ENCODE data around the gene NCKAP5. TPM values are rescaled to one million over a fixed set of nuclear protein-coding genes. Genes with fewer than 3 reads are reported as not detected.

NCKAP5 gene
- total RNA-seq, 2 donors from 2014 or later: not detected

DNA sequence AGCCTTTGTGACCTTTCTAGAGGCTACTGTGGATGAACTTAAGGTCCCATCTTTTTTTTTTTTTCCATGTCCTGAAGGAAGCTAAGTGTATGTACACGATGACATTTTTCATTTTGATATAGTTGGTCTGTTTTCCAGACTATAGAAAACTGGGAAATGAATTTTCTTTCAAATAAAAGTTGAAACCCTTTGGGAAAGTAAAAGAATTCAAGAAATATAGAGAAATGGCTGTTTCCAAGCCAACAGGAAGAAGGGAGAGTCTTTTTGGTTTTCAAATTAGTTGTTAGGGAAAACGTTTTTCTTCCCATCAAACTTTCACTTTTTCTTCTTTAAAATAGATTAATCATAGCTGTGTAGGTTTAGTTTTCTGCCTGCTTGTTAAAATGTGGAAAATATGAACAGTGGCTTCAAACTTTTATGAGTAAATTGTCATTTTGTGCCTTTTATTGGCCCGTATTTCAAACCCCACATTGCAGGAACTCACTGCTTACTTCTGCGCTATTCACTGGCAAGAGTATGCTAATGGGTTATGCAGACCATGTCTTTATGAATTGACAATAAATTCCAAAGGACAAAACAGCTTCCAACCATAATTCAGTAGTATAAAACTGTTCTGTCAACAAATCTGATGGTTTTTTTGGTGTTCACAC is 870.6 kb downstream of the NCKAP5 start:
- no peak for ATAC-seq
- H3K27me3 Mint-ChIP-seq: no peaks in the 10 kb centered on the region

GRCh38 chr2:132692816-132693215 is 875.4 kb downstream of the NCKAP5 start:
- no peak for ATAC-seq
- Mint-ChIP-seq H3K36me3 (peaks cover 6% of the 10 kb centered on the region), H3K4me3 (no peak overlapping the region), H3K9me3 (peaks cover 7% of the 10 kb centered on the region), H3K4me1 (ENCODE audit: low read depth in 2 of 2) (no peaks in the 10 kb centered on the region), H3K27me3 (no peaks in the 10 kb centered on the region), H3K27ac (no peak overlapping the region)
- no peak for DNase-seq (ENCODE audit: low spot score)

More for the DNA sequence above, 870.6 kb downstream of the NCKAP5 start:
- Mint-ChIP-seq H3K9me3 (peaks cover 6% of the 10 kb centered on the region), H3K27ac (no peak overlapping the region), H3K36me3 (peaks cover 6% of the 10 kb centered on the region), H3K4me1 (ENCODE audit: low read depth in 2 of 2) (no peaks in the 10 kb centered on the region), H3K4me3 (no peak overlapping the region)
- no peak for DNase-seq (ENCODE audit: low spot score)

- Mint-ChIP-seq H3K27me3 (no peaks in the 10 kb centered on the region), H3K4me3 (no peak overlapping the region), H3K36me3 (peaks cover 6% of the 10 kb centered on the region), H3K9me3 (peaks cover 7% of the 10 kb centered on the region), H3K4me1 (ENCODE audit: low read depth in 2 of 2) (no peaks in the 10 kb centered on the region), H3K27ac (no peak overlapping the region)
- ATAC-seq: no peak
- no peak for DNase-seq (ENCODE audit: low spot score)
These were observed 876.7 kb downstream of the NCKAP5 start for GRCh38 chr2:132691556-132691955.

GRCh38 chr2:132690664-132691303 is 877.5 kb downstream of the NCKAP5 start:
- Mint-ChIP-seq H3K36me3 (peaks cover 6% of the 10 kb centered on the region), H3K27ac (no peak overlapping the region), H3K4me1 (ENCODE audit: low read depth in 2 of 2) (no peaks in the 10 kb centered on the region), H3K9me3 (peaks cover 7% of the 10 kb centered on the region), H3K4me3 (no peak overlapping the region), H3K27me3 (no peaks in the 10 kb centered on the region)
- DNase-seq (ENCODE audit: low spot score): no peak
- no peak for ATAC-seq

DNA sequence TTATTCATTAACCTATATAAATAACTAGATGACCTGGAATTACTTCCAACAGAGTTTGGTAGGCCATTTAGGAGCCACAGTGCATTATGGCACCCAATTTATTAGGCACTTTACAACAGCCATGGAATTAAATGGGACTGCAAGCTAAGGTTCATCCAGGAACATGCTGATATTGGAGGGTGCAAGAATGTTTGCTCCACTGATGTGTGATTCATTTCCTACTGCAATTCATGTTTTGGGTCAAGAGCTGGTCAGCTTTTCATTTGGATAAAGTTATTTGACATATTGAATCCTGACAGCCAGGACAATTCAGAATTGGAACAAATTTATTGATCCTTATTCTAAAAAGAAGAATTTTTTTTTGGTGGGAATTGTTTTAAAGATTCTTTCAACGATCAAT is 886.5 kb downstream of the NCKAP5 start:
- Mint-ChIP-seq H3K4me3 (no peak overlapping the region), H3K27ac (no peak overlapping the region), H3K36me3 (no peaks in the 10 kb centered on the region), H3K9me3 (peaks cover 7% of the 10 kb centered on the region), H3K27me3 (no peaks in the 10 kb centered on the region), H3K4me1 (ENCODE audit: low read depth in 2 of 2) (no peaks in the 10 kb centered on the region)
- DNase-seq (ENCODE audit: low spot score): no peak
- no peak for ATAC-seq

GRCh38 chr2:132680544-132680943 is 887.7 kb downstream of the NCKAP5 start:
- H3K27ac Mint-ChIP-seq: no peak overlapping the region
- no peaks in the 10 kb centered on the region for H3K4me1 Mint-ChIP-seq (ENCODE audit: low read depth in 2 of 2)
- no peaks in the 10 kb centered on the region for H3K27me3 Mint-ChIP-seq
- DNase-seq (ENCODE audit: low spot score) (no peak), ATAC-seq (no peak)
- no peak overlapping the region for H3K4me3 Mint-ChIP-seq
- peaks cover 7% of the 10 kb centered on the region for H3K9me3 Mint-ChIP-seq
- H3K36me3 Mint-ChIP-seq: no peaks in the 10 kb centered on the region

GRCh38 chr2:132678483-132678882 is 889.8 kb downstream of the NCKAP5 start:
- Mint-ChIP-seq H3K27me3 (no peaks in the 10 kb centered on the region), H3K4me3 (no peak overlapping the region), H3K4me1 (ENCODE audit: low read depth in 2 of 2) (no peaks in the 10 kb centered on the region), H3K27ac (no peak overlapping the region), H3K9me3 (peaks cover 13% of the 10 kb centered on the region), H3K36me3 (no peaks in the 10 kb centered on the region)
- no peak for ATAC-seq
- DNase-seq (ENCODE audit: low spot score): no peak

GRCh38 chr2:132677661-132678060 is 890.6 kb downstream of the NCKAP5 start:
- no peak for DNase-seq (ENCODE audit: low spot score)
- no peak overlapping the region for H3K27ac Mint-ChIP-seq
- H3K4me1 Mint-ChIP-seq (ENCODE audit: low read depth in 2 of 2): no peaks in the 10 kb centered on the region
- no peak for ATAC-seq
- H3K4me3 Mint-ChIP-seq: no peak overlapping the region
- H3K9me3 Mint-ChIP-seq: peaks cover 13% of the 10 kb centered on the region
- H3K27me3 Mint-ChIP-seq: peaks cover 3 to 7% of the 10 kb centered on the region in 2 donors
- no peaks in the 10 kb centered on the region for H3K36me3 Mint-ChIP-seq

DNA sequence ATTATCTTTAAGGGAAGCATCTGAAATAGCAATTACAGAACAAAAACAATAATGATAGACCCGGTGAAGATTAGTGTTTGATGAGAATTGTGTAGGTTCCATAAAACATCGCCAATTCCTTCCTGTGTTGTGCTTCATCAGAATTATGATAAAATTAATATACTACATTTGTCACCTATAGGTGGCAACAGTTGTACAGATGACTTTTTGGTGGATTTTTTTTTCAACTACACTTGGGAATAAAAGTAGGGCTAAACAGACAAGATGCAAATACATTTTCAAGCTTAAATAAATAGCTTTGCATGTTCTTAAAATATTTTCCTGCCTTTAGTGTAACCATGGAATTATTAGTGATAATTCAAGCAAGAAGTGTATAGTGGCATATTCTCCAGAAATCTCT is 891.3 kb downstream of the NCKAP5 start:
- H3K4me1 Mint-ChIP-seq (ENCODE audit: low read depth in 2 of 2): no peaks in the 10 kb centered on the region
- no peak for ATAC-seq
- no peak for DNase-seq (ENCODE audit: low spot score)
- H3K27me3 Mint-ChIP-seq: peaks cover 3 to 8% of the 10 kb centered on the region in 2 donors
- no peak overlapping the region for H3K4me3 Mint-ChIP-seq
- H3K27ac Mint-ChIP-seq: no peak overlapping the region
- H3K9me3 Mint-ChIP-seq: peaks cover 13% of the 10 kb centered on the region
- H3K36me3 Mint-ChIP-seq: no peaks in the 10 kb centered on the region

- Mint-ChIP-seq H3K4me3 (no peak overlapping the region), H3K27me3 (peaks cover 14 to 17% of the 10 kb centered on the region in 2 donors), H3K4me1 (ENCODE audit: low read depth in 2 of 2) (no peaks in the 10 kb centered on the region), H3K9me3 (peaks cover 6% of the 10 kb centered on the region), H3K27ac (no peak overlapping the region), H3K36me3 (no peaks in the 10 kb centered on the region)
- DNase-seq (ENCODE audit: low spot score) (no peak), ATAC-seq (no peak)
These were observed 897.0 kb downstream of the NCKAP5 start for GRCh38 chr2:132671151-132671835.

DNA sequence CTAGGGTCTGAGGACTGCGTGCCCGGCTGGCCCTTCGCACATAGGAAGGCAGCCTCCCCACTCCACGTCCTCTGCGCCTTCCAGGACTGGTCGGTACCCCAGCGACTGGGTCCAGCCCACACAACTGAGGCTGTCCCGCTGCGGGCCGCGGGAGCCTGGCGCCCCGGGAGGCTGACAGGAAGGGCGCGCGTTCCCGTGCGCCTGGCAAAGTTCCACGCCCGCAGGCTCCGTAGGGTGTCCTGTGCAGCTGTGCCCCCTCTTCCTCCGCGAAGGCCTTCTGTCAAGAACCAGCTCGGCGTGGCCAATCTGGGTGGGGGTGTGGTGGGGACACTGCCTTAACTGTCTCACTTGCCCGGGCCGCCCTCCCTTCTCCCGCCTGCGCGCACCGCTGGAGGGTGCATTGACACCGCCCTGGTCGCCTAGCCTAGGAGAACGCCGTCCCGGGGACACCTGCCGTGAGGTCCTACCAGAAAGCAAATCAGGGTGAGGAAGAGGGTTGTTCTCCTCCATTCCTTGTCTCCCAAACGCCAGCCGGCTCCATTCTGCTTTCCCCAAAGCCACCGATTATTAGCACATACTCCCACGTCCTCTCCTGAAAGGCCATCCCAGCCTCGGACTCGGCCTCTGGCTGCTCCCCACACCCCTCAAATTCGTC is 897.6 kb downstream of the NCKAP5 start:
- Mint-ChIP-seq H3K4me1 (ENCODE audit: low read depth in 2 of 2) (no peaks in the 10 kb centered on the region), H3K9me3 (peaks cover 6% of the 10 kb centered on the region), H3K27me3 (peaks cover 14 to 17% of the 10 kb centered on the region in 2 donors), H3K4me3 (no peak overlapping the region), H3K27ac (no peak overlapping the region), H3K36me3 (no peaks in the 10 kb centered on the region)
- ATAC-seq (peak in 1 of 2 donors; percentile 32), DNase-seq (ENCODE audit: low spot score) (no peak)

- H3K27me3 Mint-ChIP-seq: peaks cover 14 to 17% of the 10 kb centered on the region in 2 donors
- no peak within 1 kb of the TSS for H3K27ac Mint-ChIP-seq
- DNase-seq (ENCODE audit: low spot score) (no peak), ATAC-seq (no peak)
- H3K9me3 Mint-ChIP-seq: peaks cover 1% of the 10 kb centered on the region
- no peaks in the 10 kb centered on the region for H3K36me3 Mint-ChIP-seq
- no peaks in the 10 kb centered on the region for H3K4me1 Mint-ChIP-seq (ENCODE audit: low read depth in 2 of 2)
- no peak within 1 kb of the TSS for H3K4me3 Mint-ChIP-seq
These were observed 898.3 kb downstream of the NCKAP5 start, which contains the start of gene LYPD1 for GRCh38 chr2:132669908-132670495. LYPD1 (minus strand) TSS chr2:132670205; CDS start chr2:132669932, 273 bp downstream.

DNA sequence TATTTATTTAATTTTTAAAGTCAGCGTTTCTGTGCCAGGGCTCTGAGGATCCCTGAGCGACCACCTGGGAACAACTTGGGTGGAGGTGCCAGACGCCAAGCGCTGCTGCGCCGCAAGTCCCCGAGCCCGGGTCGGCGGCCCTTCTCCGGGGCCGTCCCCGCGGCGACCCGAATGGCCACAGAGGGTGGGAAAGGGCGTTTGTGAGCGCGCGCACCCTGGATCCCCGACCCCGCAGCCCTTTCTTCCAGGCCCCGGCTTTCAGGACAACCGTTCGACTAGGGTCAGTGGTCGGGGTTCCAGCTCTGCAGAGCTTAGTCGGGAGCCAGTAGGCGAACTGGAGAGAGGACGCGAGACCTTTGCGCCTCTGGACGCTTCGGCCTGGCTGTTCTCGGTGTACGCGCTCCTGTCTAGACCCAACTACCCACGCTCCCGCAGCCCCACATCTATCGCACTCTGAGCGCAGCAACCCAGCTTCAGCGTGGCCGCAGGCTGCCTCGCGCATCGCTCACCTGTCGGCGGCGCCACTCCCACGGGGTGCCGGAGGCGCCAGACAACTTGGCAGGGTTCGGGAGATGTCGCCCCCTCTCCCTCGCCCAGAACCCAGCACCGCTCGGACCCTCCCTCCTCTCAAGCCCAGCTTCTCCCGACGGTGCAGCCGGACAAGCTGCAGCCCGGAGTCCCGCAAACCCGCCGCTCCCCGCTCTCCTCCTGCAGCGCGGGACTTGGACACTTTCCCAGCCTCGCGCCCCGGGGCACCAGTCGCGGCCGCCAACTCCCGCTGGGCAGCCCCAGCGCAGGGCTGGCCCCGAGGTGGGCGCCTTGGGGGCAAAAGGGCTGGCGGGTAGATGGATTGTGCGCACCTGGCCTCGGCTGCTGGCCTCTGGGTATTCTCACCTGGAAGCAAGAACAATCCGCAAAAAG is 899.0 kb downstream of the NCKAP5 start:
- Mint-ChIP-seq H3K4me1 (ENCODE audit: low read depth in 2 of 2) (no peaks in the 10 kb centered on the region), H3K27ac (no peak overlapping the region), H3K27me3 (peaks cover 14 to 17% of the 10 kb centered on the region in 2 donors), H3K4me3 (no peak overlapping the region), H3K36me3 (no peaks in the 10 kb centered on the region), H3K9me3 (no peaks in the 10 kb centered on the region)
- ATAC-seq (no peak), DNase-seq (ENCODE audit: low spot score) (no peak)

Data from natural killer cell treated with Interleukin-12 subunit alpha and Interleukin-12 subunit beta and Interleukin-15 and Interleukin-18, amount 100 ng/mL, for 72 hours (primary cell).